GM19328 (cell line): ENCODE measurements around the gene QRSL1.
"Not testable (repeated sequence)": the region's sequence is repeated elsewhere in the genome, so short reads cannot be mapped to it uniquely, and the experiment has no call there.

ENCODE experiments used
- ATAC-seq: cut with Tn5 transposase; IDR thresholded peaks from one replicate; pipeline ENCODE4 v1.9.1; 2021; ENCODE audit warnings: mild to moderate bottlenecking, moderate library complexity; ENCODE audit not compliant: unreplicated experiment

QRSL1 gene, protein sequence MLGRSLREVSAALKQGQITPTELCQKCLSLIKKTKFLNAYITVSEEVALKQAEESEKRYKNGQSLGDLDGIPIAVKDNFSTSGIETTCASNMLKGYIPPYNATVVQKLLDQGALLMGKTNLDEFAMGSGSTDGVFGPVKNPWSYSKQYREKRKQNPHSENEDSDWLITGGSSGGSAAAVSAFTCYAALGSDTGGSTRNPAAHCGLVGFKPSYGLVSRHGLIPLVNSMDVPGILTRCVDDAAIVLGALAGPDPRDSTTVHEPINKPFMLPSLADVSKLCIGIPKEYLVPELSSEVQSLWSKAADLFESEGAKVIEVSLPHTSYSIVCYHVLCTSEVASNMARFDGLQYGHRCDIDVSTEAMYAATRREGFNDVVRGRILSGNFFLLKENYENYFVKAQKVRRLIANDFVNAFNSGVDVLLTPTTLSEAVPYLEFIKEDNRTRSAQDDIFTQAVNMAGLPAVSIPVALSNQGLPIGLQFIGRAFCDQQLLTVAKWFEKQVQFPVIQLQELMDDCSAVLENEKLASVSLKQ

DNA sequence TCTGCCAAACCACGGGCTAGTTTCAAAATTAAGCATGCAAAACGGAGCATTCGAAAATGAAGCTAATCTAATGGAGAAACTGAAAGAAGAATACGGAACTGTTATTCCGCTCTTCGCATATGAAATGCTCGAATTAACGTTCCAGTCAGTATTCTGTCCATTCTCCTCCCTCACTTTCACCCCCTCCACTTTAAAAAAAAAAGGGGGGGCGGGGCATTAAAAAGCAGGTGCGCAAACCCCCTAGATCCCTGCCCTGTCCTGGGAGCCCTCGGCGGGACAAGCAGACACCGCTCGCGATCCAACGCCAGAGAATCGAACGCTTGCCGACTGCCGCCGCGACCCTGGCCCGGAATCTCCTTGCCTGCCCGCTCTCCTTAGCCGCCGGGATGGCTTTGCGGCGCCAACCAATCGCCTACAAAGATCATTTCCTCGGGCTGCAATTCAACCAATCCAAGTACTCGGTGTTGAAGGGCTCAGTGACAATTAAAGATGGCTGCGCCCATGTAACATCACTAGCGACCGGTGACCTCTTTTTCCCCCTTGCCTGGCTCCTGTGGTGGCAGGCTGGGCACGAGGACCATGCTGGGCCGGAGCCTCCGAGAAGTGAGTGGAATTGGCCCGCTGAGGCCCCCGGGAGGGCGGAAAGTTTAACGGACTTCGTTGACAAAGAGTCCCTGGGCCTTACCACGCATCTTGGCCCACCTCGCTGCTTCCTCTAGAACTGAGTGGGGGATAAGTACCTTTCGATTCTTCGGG, at the start of gene QRSL1, which contains the start of gene RTN4IP1:
QRSL1 (plus strand) TSS at position 476 of the 756 bp plus-strand sequence; CDS start at position 580, 104 bp downstream.
RTN4IP1 (minus strand) TSS at position 396 of the 756 bp plus-strand sequence. CDS start 477 bp downstream, outside the sequence.
- peak; percentile 66 for ATAC-seq

DNA sequence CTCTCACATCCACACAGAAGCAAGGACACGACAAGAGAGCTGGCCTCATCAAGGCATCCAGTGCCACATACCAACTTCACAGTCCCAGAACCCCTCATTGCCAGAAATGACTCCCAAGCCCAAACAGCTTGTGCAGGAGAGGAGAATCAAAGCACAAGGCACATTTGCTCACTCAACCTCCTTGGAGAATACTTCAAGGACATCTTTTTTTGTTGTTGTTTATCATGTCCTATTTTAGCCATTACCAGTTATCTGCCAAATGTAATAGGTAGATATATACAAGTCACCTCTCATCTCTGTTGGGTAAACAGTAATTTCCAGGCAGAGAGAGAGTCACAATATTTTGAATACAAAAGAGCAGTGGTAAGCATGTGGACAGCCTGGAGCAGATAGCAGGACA, 47.9 kb upstream of the QRSL1 start:
- no peak for ATAC-seq

DNA sequence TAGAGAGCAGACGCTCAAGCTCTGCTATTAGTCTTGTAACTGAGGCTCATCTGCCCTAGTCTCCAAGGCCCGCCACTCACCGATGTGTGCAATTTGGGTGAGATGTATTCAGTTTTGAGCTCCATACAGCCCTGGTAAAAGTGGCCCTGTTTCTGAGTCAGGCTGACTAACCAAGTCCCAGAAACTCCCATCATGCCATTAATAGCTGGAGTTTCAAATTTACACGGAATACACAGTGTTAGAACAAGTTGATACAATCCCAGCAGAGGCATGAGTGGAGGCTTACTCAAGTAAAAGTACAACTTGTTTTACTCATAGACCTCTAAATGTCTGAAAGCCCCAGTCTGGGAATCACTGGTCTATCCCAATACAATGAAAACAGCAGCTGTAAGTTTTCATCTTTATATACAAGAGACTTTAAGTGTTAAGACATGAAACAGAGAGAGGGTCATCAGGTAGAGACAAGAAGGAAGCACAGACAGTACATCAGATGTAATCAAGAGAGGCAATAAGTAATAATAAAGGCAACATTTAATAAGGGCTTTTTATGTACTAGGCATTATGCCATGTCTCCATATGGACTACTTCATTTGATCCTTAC, 42.5 kb upstream of the QRSL1 start:
- no peak for ATAC-seq

DNA sequence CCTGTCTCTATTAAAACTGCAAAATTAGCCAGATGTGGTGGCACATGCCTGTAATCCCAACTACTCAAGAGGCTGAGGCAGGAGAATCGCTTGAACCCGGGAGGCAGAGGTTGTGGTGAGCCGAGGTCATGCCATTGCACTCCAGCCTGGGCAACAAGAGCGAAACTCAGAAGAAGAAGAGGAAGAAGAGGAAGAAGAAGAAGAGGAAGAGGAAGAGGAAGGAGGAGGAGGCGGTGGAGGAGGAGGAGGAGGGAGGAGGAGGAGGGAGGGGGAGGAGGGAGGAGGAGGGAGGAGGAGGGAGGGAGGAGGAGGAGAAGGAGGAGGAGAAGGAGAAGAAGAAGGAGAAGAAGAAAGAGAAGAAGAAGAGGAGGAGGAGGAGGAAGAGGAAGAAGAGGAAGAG, 40.4 kb upstream of the QRSL1 start:
- ATAC-seq, result not testable (repeated sequence)

DNA sequence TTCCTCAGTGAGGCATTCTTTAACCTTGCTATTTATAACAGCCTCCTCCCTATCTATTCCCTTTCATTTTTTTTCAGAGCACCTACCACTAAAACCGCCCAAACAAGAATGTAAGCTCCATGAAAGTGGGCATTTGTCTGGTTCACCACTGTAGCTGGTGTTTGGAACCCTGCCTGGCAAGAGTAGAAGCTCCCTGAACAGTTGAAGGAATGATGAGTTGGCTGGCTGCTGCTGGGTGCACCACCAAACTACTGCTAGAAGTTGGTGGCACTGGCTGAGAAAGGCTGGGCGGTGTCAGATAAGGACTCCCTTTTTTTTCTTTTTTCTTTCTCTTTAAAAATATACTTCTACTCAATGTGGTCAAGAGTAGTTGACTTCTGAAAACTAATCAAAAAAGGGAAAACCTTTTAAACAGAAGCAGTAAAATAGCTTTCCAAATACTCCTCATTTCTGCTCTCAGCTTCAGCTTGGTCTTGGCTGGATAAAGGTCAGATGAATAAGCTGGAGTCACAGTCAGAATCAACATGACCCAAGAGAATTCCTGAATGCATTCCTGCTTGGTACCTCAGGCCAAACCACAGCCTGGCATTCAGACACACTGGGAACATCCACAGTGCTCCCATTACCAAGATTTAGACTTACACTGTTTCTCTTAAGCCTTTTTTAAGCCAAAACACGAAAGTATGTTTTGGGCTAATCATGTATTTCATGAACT, 38.1 kb upstream of the QRSL1 start:
- no peak for ATAC-seq

DNA sequence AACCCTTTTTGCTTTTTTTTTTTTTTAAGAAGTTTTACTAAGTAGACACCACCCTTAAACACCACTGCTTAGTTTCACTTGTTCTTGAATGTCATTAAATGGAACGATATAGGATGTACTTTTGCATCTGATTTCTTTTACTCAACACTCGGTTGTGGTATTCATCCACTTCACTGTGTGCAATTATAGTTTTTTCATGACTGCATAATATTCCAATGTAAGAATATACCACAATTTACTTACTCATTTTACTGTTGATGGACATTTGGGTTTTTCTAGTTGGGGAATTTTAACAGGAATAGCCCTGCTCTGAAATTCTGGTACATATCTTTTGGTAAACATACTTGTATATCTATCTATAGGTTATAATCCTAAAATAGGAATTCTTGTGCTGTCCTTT, 29.9 kb upstream of the QRSL1 start:
- ATAC-seq, result no peak

DNA sequence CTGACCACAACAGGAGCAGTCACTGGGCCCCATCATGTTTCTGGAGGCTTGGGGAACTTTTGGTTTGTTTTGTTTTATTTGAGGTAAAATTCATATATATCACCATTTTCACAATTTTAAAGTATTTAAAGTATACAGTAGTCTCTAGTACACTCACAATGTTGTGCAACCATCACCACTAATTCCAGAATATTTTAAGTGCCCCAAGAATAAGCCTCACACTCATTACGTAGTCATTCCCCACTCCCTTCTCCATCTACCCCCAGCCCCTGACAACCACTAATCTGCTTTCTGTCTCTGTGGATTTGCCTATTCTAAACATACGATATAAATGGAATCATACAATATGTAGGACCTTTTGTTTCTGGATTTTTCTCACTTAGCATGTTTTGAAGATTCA, 29.0 kb upstream of the QRSL1 start:
- no peak for ATAC-seq

DNA sequence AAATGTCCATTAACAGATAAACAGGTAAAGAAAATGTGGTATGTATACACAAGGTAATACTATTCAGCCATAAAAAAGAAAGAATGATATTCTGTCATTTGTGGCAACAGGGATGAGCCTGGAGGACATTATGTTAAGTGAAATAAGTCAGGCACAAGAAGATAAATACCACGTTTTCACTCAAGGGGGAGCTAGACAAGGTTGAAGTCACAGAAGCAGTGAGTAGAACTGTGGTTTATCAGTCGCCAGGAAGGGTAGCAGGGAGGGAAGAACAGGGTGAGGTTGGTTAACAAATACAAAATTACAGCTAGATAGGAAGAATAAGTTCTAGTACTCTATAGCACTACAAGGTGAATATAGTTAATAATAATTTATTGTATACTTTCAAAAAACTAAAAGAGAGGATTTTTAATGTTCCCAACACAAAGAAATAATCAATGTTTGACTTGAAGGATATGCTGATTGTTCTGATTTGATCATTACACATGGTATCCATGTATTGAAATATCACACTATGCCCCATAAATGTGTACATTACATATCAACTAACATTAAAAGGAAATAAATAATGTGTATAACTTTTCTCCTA, 21.2 kb upstream of the QRSL1 start:
- ATAC-seq, result no peak

DNA sequence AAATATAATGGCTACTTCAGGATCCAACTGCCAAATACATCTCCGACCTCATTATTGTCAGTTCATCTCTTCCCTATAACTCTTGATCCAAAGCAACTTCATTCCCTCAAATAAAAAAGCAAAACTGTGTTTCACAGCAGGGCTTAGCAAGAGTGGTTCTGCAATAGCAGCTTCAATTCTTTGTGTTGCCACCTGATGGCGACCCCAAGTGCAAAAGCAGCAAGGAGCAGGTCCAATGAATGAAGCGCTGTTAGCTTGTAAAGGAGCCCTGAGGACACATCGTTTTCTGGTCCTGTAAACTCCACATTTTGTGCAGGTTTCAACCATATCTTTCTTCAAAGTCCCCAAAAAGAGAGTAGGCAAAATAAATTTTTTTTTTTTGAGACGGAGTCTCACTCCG, 19.7 kb upstream of the QRSL1 start:
- ATAC-seq, result no peak

DNA sequence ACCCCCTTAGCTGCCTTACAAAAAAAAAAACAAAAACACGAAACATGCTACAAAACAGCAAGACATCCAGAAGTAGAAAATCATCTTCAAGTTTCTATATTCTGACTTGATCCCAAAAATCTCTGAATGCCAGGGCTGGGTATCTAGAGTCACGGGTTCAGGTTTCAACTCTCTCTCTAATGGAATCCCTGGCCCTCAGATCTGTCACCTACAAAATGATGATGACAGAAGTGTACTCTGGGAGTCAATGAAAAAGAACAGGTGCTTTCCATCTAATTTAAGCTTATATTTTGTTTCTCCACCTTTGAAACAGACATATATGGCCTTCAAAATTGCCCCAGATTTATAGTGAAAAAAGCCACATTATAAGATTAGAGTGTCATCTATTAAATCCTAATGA, 18.3 kb upstream of the QRSL1 start:
- no peak for ATAC-seq

DNA sequence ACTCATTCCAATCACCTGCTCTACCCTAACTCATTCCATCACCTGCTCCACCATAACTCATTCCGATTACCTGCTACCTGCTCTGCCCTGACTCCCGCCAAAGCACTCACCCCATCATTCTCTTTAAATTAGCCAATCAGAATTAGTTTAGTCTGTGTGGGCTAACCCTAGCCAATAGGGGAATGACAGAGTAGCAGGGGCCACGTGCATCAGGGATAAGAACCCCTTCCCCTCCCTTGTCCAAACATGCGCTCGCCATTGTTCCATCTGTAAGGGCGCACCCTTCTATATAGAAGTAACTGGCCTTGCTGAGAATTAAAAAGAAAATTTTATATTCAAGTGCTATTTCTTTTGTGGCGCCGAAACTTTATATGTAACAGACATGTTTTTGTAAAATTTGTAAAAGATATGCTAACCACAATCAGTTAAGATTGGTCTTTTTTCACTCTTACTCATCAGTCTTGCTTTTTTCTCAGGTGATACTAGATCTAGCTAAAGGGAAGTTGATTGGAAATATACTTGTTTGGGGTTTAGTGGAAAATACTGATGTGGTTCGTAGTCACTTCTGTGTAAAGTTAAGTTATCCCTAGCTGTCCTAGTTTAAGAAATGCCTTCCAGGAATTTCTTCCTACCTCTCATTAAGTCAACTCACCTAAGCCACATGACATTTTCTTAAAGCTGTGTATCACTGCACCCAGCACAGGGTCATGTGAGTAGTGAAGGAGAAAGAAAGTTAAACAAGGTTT, 16.5 kb upstream of the QRSL1 start:
- no peak for ATAC-seq

DNA sequence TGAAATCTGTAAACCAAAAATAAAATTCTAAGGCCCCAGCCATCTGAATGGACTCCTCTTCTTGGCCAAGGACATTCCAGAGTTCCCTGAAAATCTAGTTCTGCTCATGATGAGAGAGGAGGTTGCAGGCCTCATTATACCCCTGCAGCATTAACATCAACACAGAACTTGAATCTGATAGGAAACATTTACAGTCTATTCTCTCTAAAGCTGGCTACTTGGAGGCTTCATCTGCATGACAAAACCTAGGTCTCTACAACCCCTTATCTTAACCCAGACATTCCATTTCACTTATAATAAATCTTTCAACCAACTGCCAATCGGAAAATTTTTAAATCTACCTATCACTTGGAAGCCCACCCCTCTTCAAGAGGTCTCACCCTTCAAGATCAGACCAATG, 15.8 kb upstream of the QRSL1 start:
- ATAC-seq, result no peak

DNA sequence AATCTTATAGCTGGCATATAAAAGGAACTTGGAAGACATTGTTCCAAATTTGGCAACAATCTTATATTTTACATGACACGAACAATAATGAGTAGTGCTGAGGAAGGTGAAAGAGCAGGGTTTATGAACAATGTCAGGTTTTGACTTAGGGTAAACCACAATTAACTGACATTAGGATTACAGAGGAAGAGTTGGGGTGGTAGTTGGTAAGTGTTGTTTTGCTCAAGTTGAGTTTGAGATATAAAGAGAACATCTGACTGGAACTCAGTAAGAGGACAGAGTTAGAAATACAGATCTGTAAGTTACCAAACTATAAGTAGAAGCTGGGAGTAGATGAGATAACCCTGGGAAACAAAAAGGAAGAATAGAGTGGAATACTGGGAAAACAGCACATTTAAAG, 15.2 kb upstream of the QRSL1 start:
- no peak for ATAC-seq

DNA sequence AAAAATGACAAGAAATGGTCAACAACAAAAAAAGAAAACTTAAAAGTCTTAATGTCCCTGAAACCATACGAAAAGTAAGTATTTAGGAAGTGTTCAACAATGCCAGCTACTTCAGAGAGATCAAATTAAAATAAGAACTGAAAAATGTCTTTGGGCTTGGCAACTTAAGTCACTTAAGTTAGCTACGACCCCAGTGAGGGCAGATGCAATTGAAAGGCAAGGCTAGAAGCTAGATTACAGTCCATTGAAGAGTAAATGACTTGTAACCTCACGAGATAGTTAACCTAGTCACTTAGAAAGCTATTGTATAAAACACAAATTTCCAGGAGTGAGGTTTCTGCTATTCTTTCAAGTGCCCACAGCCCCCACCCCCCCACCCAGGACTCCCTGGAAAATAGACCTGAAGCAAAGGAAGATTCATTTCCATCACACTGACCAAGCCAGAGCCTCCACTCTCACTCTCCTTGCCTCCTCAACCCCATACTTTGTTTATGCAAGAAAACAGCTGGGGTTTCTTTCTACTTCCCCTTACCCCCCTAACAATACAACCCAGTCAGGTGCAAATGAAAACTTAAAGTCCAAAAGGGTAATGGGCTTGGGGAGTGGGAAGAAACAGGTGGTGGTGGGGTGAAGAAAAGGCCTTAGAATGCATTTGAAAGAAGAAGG, 14.7 kb upstream of the QRSL1 start:
- ATAC-seq, result no peak

DNA sequence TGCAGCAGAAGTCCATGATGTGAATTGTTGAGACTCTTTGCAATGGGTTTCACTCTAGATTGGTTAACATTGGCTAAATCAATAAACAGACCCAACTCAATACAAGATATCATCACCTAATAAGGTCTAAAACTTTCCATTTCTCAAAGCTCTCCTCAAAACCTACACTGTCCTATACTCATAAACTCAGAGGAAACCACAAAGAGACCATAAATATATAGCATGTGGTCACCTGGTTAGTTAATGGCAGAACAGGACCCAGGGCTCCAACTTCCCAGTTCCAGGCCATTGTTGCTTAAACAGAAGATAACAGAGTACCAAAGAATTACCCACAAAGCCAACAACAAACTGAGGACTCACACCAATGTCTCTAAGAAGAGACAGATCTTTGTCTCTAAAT, 12.1 kb upstream of the QRSL1 start:
- ATAC-seq, result no peak

DNA sequence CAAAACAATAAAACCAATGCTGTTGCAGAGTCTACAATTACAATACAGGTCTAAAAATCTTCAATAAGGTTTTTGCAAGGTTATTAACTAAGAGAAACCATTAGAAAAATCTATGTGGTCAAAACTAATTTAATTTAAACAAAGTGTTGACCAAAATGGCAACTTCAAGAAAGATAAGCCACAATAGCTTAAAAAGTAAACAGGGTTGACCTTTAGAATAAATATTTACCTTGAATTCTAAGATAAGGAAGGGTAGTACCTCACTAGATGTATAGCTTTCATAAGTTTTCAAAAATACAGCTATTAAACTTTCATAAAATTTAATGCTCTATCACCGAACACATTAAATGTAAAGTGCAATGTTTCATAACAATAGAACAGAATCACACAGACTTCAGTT, 11.5 kb upstream of the QRSL1 start:
- no peak for ATAC-seq

DNA sequence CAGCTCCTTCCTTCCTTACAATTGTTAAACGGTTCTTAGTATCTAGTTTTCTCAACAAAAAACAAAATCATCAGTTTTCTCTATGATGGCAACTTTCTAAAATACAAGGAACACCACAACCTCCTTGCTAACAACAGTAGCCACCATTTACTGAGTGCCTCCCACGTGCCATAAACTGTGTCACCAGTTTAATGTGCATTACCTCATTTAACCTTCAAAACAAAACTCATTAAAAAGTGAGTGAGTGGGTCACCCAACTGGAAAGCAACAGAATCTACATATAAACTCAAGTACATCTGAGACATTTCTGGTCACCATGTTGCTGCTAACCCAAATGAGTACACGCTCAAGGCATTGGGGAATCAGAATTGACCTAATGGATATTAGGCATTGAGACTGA, 11.1 kb upstream of the QRSL1 start:
- no peak for ATAC-seq

DNA sequence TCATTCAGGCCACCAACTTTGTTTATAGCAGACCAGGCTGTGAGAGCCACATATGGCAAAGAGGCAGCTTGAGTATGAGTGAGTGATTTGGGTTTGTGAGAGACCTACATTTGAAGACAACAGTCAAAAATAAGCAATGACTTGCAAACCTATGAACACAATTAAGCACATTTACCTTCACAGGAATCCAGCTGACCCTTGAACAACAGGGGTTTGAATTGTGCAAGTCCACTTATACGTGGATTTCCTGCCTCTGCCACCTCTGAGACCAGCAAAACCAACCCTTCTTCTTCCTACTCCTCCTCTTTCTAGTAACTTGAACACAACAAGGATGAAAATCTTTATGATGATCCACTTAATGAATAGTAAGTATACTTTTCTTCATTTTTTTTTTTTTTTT, 10.2 kb upstream of the QRSL1 start:
- no peak for ATAC-seq

DNA sequence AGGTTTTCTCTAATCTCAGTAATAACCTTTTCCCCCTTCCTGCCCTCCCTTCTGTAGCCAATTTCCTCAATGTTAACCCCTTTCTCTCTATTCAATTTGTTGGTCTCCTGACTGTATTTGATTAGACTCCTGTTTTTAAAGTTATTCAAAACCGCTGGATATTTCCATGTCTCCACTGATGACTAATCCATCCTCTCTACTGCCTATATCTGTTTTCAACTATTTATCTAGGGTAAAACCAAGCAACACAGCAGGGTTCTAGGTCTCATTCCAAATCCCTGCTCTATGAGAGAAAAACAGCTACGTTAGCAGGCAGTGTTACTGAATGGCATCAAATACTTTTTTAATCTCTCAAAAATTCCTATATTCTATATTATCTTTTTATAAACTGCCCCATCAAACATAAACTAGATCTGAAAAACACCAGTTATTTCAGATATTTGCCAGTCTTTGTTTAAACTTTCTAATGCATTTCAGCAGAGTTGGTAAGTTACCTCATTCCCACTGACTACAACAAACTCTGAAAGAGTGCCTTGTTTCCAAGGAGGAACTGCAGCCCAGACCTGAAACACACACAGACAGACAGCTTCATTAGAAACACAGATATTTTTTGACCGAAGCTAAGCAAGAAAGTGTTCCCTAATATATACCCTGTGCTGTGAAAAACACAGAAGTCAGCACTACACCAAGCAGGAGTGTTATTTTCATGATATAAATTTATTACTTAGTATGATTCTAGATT, 8.3 kb upstream of the QRSL1 start:
- ATAC-seq, result no peak
